UCSD-AML1 (cell line): ENCODE results near the gene CDH8.
"Not testable (repeated sequence)": the region's sequence is repeated elsewhere in the genome, so short reads cannot be mapped to it uniquely, and the experiment has no call there.

Source experiments
- DNase-seq: peaks from one replicate; lab custom pipeline; 2025; ENCODE audit not compliant: unreplicated experiment; lab: John Stamatoyannopoulos, UW

Gene CDH8

DNA sequence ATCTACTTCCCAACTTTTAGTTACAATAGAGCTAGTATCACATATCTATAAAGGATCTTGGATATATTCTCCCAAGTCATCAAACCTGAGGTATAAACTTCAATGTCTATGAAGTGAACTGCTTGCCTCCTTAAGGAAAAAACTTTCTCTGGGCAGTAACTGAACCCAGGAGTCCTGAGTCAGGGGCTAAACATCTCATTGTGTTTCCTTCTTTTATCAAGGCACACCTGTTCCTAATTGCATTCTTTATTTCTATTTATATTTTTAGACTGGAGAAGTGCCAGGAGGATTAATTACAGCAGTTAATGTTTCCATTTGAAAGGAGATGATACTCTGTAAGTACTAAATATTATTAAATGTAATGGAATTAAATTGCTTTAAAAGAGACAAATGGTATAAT, 98.6 kb downstream of the CDH8 start:
- DNase-seq, result no peak

GRCh38 chr16:61936522-61936921, 99.7 kb downstream of the CDH8 start:
- DNase-seq, result no peak

GRCh38 chr16:61934601-61935000, 101.6 kb downstream of the CDH8 start:
- DNase-seq, result no peak

DNA sequence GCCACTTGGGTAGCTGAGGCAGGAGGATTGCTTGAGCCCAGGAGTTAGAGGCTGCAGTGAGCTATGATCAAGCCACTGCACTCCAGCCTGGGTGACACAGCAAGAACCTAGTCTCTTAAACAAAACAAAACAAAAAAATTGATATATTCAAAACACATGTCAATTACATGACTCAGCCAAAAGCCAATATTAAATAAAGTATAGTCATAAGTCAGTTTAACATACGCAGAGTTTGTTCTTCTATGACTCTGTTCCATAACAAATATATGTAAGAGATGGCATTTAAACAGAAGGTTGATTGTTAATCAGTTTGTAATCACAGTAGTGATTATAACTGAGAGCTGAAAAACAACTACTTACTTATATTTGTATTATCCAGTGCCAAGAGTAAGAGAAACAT, 106.5 kb downstream of the CDH8 start:
- no peak for DNase-seq

GRCh38 chr16:61926766-61927165, 109.5 kb downstream of the CDH8 start:
- DNase-seq, result no peak

- no peak for DNase-seq
These were observed 112.6 kb downstream of the CDH8 start for GRCh38 chr16:61923629-61924028.

DNA sequence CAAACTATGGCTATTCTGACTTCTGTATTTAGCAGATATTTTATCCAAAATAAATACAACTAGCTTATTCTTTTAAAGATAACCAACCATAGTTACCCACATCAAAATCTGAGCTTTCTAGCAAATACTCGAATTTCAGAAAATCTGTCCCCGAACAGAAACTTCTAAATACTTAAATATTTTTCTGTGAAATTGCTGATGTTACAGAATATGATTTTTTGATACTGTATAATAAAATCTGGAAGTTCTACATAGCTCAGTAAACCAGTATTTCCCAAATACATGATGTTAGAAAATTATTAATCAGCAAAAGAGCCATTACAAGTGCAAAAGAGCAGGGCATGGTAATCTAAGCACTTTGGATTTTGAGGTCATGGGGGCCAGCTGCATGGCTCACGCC, 114.9 kb downstream of the CDH8 start:
- no peak for DNase-seq

DNA sequence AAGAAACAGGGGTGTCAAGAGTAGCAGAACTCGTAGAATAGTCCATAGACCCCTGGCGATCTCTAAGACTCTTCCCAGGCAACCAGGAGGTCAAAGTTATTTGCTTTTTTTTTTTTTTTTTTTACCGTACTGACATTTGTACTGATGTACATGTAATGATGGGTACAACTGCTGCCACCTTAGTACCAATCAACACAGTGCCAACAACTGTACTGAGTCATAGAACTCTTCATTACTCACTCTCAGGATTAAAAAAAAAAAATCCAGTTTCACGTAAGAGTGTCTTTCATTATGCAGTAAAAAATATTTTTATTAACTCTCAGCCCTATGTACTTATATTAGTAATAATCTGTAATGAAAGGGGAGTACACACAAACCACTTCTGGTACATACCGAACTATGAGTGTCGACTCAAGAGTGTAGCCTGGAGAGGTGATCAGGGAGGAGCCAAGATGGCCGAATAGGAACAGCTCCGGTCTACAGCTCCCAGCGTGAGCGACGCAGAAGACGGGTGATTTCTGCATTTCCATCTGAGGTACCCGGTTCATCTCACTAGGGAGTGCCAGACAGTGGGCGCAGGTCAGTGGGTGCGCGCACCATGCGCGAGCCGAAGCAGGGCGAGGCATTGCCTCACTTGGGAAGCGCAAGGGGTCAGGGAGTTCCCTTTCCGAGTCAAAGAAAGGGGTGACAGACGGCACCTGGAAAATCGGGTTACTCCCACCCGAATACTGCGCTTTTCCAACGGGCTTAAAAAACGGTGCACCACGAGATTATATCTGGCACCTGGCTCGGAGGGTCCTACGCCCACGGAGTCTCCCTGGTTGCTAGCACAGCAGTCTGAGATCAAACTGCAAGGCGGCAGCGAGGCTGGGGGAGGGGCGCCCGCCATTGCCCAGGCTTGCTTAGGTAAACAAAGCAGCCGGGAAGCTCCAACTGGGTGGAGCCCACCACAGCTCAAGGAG, 118.1 kb downstream of the CDH8 start:
- DNase-seq, result not testable (repeated sequence)

DNA sequence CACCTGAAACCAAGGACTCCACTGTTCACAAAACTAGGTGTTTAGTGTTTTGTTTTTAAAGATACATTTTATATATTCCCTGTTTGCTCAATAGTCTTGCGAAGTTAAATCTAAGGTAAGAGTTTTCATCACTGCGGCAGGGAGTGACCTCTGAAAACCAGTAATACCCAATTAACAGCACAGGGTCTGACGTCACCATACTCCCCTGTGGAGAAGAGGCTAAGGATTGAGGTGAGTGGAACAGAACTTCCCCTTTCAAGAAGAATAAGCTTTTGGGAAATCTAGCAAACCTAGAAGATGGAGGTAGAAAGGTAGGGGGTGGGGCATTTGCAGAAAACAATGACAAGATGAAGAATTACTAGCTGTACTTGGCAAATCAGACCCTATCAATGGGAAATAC, 120.7 kb downstream of the CDH8 start:
- DNase-seq, result no peak

GRCh38 chr16:61909074-61909473, 127.2 kb downstream of the CDH8 start:
- no peak for DNase-seq

- DNase-seq, result no peak
These were observed 127.8 kb downstream of the CDH8 start for GRCh38 chr16:61908426-61908825.

GRCh38 chr16:61901689-61902088, 134.5 kb downstream of the CDH8 start:
- DNase-seq, result no peak

DNA sequence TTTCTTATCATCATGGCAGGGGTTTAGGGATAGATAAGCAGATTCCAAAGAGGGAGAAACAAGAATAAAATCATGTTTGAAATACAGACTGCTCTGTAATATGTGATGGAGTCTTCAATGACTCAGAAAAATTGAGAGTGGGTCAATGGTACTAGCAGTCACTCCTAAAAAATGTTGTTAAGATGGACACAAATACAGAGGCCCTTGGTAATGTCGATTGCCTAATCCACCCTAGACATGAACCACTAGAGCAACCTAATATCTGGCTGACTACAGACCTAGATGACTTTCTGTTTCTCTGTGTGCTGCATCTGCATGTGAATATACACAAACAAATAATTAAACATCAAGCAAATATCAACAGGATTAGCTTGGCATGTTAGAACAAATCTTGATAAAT, 135.8 kb downstream of the CDH8 start:
- no peak for DNase-seq

DNA sequence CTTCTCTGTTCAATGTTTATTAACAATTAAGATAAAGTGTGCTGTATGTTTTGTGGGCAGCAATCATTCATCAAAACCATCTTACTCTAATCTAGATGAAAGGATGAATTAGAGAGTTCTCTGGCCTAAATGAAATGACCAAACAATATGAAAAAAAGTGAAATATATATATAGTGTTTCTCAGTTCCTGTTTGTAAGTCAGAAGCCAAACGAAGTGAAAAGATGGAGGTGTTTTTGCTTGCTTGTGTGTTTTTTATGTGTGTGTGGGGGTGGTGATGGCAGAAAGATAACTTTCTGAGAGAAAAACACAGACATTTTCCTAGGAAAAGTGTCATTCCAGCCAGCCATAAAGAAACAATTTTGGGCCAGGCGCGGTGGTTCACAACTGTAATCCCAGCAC, 138.6 kb downstream of the CDH8 start:
- no peak for DNase-seq

DNA sequence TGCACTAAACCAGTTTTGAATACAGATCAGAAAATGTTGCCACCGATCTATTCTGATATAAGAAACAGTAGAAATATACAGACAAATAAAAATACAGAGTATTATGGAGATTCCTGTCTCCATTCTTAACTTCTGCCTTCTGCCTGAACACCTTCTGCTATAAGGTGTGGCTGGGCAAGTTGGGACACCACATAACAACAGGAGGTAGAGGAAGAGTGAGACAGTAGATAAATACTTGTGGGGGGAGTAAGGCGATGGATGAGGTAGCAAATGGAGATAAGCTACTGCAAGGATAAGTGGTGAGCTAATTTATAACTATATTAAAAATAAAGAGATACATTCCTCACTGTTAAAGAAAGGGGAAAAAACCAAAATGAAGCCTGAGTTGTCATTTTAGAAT, 143.7 kb downstream of the CDH8 start:
- DNase-seq, result no peak

- no peak for DNase-seq
These were observed 144.8 kb downstream of the CDH8 start for GRCh38 chr16:61891460-61891859.

DNA sequence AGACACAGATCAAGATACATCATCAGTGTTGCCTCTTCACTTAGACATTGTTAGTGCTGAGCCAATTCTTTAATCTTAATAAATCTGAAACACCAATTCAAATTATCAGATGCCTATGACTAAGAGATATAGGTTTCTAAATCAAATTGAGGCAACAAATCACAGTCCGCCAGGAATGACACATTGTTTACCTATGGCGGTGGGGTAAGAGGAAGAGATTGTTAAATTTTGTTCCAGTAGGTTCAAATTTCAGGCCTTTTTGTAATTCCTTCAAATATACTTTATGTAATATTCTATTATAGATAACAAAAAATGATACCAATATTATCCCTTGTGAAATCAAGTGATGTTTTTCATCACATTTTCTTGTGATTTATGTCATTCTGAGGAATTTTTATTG, 145.9 kb downstream of the CDH8 start:
- DNase-seq, result no peak

- DNase-seq, result peak; percentile 11
These were observed 148.3 kb downstream of the CDH8 start for GRCh38 chr16:61887903-61888302.

- no peak for DNase-seq
These were observed 150.9 kb downstream of the CDH8 start for GRCh38 chr16:61885343-61885742.

- DNase-seq, result no peak
These were observed 156.9 kb downstream of the CDH8 start for GRCh38 chr16:61879306-61879705.

DNA sequence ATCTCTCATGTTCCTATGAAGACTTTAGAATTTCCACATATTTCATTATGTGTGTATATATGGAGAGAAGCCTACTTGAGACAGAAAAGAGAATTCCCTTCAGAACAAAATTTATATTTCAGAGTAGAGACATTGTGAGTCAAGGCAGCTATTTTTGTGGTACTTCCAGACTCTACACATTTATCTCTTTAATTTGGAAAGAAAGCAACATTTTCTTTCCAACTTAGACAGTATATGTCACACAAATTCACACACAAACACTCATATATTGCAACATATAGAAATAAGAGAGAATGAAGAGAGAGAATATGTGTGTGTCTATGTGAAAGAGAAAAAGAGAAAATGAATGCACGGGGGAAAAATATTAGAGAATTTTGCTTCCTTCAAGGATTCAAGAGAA, 158.8 kb downstream of the CDH8 start:
- DNase-seq, result no peak

DNA sequence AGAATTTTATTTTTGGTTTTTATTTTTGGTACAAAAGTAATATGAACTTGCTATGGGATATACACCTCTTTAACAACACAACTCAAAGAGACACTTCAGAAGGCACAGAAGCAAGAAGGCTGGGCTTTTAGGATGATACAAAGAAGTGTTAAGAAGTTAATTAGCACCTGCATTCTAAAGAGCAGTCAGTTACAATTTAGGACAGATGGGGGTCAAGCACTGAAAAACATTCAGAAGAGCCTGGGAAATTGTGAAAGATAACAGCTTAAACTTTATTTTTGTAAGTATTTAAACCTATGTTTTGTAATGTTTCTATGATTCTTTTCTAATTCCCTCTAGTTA, 163.5 kb downstream of the CDH8 start:
- DNase-seq, result no peak
